Neural cell (in vitro differentiated cells): ENCODE results near the gene URB2. TPM values are rescaled to one million over a fixed set of nuclear protein-coding genes. Genes with fewer than 3 reads are reported as not detected.

Experiments
- H2AFZ ChIP-seq: fragments of 200-600, 300-800 bp; sonication (generic), shearing (Covaris generic); 2 replicates; pipeline ENCODE4 v1.6.0; 2014; ENCODE audit warnings: low read depth, mild to moderate bottlenecking, antibody characterized with exemption, low read length, moderate library complexity
- H3F3A ChIP-seq: fragments of 200-600 bp; shearing (Covaris generic); 2 replicates; pipeline ENCODE4 v1.6.1; 2016; ENCODE audit warnings: mild to moderate bottlenecking, moderate library complexity, mixed read lengths, antibody characterized with exemption, low read length; ENCODE audit not compliant: insufficient read depth, poor library complexity, severe bottlenecking
- H3K27ac ChIP-seq: fragments of 200-600, 300-800 bp; sonication (generic), shearing (Covaris generic); 2 replicates; pipeline ENCODE4 v1.5.1; 2014; ENCODE audit warnings: mild to moderate bottlenecking, low read length, moderate library complexity
- H3K27me3 ChIP-seq: fragments of 300-800, 200-600 bp; sonication (generic), shearing (Covaris generic); 2 replicates; pipeline ENCODE4 v1.6.0; 2014; ENCODE audit warnings: mild to moderate bottlenecking, low read depth, low read length, moderate library complexity; ENCODE audit not compliant: insufficient read depth
- H3K36me3 ChIP-seq: fragments of 300-800, 200-600 bp; sonication (generic), shearing (Covaris generic); 2 replicates; pipeline ENCODE4 v1.5.1; 2014; ENCODE audit warnings: mild to moderate bottlenecking, antibody characterized with exemption, low read length, moderate library complexity; ENCODE audit not compliant: insufficient read depth
- H3K4me2 ChIP-seq: fragments of 300-800, 200-600 bp; sonication (generic), shearing (Covaris generic); 2 replicates; pipeline ENCODE4 v1.6.0; 2014; ENCODE audit warnings: mild to moderate bottlenecking, low read length
- H3K4me3 ChIP-seq: fragments of 300-800, 200-600 bp; sonication (generic), shearing (Covaris generic); 2 replicates; pipeline ENCODE4 v1.5.1; 2014; ENCODE audit warnings: mild to moderate bottlenecking, low read length, moderate library complexity
- H3K79me2 ChIP-seq: fragments of 200-600 bp; shearing (Covaris generic); replicated peaks from 2 replicates; pipeline ENCODE4 v1.6.0; 2014; ENCODE audit warnings: mild to moderate bottlenecking, low read length, moderate library complexity; ENCODE audit not compliant: insufficient read depth
- H3K9ac ChIP-seq: fragments of 300-800, 200-600 bp; sonication (generic), shearing (Covaris generic); 2 replicates; pipeline ENCODE4 v1.6.1; 2016; ENCODE audit warnings: mild to moderate bottlenecking, low read length, mixed read lengths
- H3K9me2 ChIP-seq: fragments of 200-600 bp; shearing (Covaris generic); 2 replicates; pipeline ENCODE4 v1.6.1; 2016; ENCODE audit warnings: mild to moderate bottlenecking, low read length, mixed read lengths; ENCODE audit not compliant: insufficient read depth
- H3K9me3 ChIP-seq: fragments of 200-600, 300-800 bp; sonication (generic), shearing (Covaris generic); 2 replicates; pipeline ENCODE4 v1.6.1; 2016; ENCODE audit warnings: mild to moderate bottlenecking, mixed run types, low read length, moderate library complexity, mixed read lengths
- H4K20me1 ChIP-seq: fragments of 200-600 bp; shearing (Covaris generic); 2 replicates; pipeline ENCODE4 v1.6.1; 2016; ENCODE audit warnings: mild to moderate bottlenecking, mixed run types; ENCODE audit not compliant: insufficient read depth
- CTCF ChIP-seq: fragments of 450-650 bp; IDR thresholded peaks from 2 replicates; pipeline ENCODE4 v1.5.1; 2014; ENCODE audit warnings: antibody characterized with exemption, mild to moderate bottlenecking, moderate library complexity; ENCODE audit not compliant: poor library complexity, severe bottlenecking
- EP300 ChIP-seq: fragments of 450-650 bp; conservative IDR thresholded peaks from 2 replicates; pipeline ENCODE4 v1.6.1; 2014; ENCODE audit warnings: antibody characterized with exemption, mild to moderate bottlenecking, moderate library complexity; ENCODE audit not compliant: poor library complexity, severe bottlenecking
- EZH2 ChIP-seq: fragments of 200-600, 300-800 bp; shearing (Covaris generic), sonication (generic); IDR thresholded peaks from 2 replicates; pipeline ENCODE4 v1.6.1; 2014; ENCODE audit warnings: antibody characterized with exemption, low read length, borderline replicate concordance, mild to moderate bottlenecking; ENCODE audit not compliant: insufficient read depth, poor library complexity, severe bottlenecking
- MXI1 ChIP-seq: fragments of 450-650 bp; conservative IDR thresholded peaks from 2 replicates; pipeline ENCODE4 v1.6.1; 2014; ENCODE audit warnings: antibody characterized with exemption, mild to moderate bottlenecking; ENCODE audit not compliant: poor library complexity, severe bottlenecking
- POLR2AphosphoS5 ChIP-seq: IDR thresholded peaks from 2 replicates; pipeline ENCODE4 v1.6.1; 2012
- RAD21 ChIP-seq: fragments of 450-650 bp; conservative IDR thresholded peaks from 2 replicates; pipeline ENCODE4 v1.6.1; 2014; ENCODE audit warnings: antibody characterized with exemption, mild to moderate bottlenecking, moderate library complexity
- REST ChIP-seq: IDR thresholded peaks from 2 replicates; pipeline ENCODE4 v1.6.1; 2012; ENCODE audit warnings: borderline replicate concordance
- SMC3 ChIP-seq: fragments of 450-650 bp; conservative IDR thresholded peaks from 2 replicates; pipeline ENCODE4 v1.6.1; 2014; ENCODE audit warnings: antibody characterized with exemption, mild to moderate bottlenecking, moderate library complexity; ENCODE audit not compliant: poor library complexity
- TAF1 ChIP-seq: IDR thresholded peaks from 2 replicates; pipeline ENCODE4 v1.6.1; 2012; ENCODE audit warnings: low read depth
- polyA plus RNA-seq: library from polyadenylated mRNA; depleted of rRNA; stranded (reverse); fragments of >200 nt; gene quantifications from 2 replicates; pipeline ENCODE4 v1.2.3, GENCODE V29; 2014

Gene URB2
- polyA plus RNA-seq, 1 donor from 2014 or later: 5.7 TPM

GRCh38 chr1:229655781-229656180, 29.7 kb downstream of the URB2 start:
- Histone ChIP-seq H3K36me3 (peaks cover 4% of the 10 kb centered on the region), H3K27ac (peak overlapping the region; percentile 38), H3K9me3 (no peaks in the 10 kb centered on the region), H3K4me2 (no peak overlapping the region), H3K4me3 (no peak overlapping the region), H3K79me2 (no peaks in the 10 kb centered on the region), H3K9ac (no peak overlapping the region), H3K9me2 (no peaks in the 10 kb centered on the region), H3K27me3 (no peaks in the 10 kb centered on the region), H3F3A (no peaks in the 10 kb centered on the region), H2AFZ (no peak overlapping the region), H4K20me1 (no peaks in the 10 kb centered on the region)
- TF ChIP-seq SMC3: no peak
- no peak for TF ChIP-seq MXI1
- no peak for TF ChIP-seq EZH2
- no peak for TF ChIP-seq REST
- TF ChIP-seq TAF1: no peak
- TF ChIP-seq RAD21: no peak
- no peak for TF ChIP-seq CTCF
- TF ChIP-seq POLR2AphosphoS5: no peak
- TF ChIP-seq EP300: no peak

- TF ChIP-seq POLR2AphosphoS5 (no peak), RAD21 (no peak), SMC3 (no peak), REST (no peak), EZH2 (no peak), MXI1 (no peak), EP300 (no peak), TAF1 (no peak), CTCF (no peak)
- Histone ChIP-seq H3K4me2 (no peak overlapping the region), H3K27me3 (no peaks in the 10 kb centered on the region), H3K9me2 (no peaks in the 10 kb centered on the region), H3K36me3 (no peaks in the 10 kb centered on the region), H3K79me2 (no peaks in the 10 kb centered on the region), H3K9me3 (no peaks in the 10 kb centered on the region), H3K4me3 (no peak overlapping the region), H2AFZ (no peak overlapping the region), H3K27ac (no peak overlapping the region), H3F3A (no peaks in the 10 kb centered on the region), H4K20me1 (no peaks in the 10 kb centered on the region), H3K9ac (no peak overlapping the region)
These were observed 32.1 kb downstream of the URB2 start for GRCh38 chr1:229657993-229658755.
